NT2/D1 (cell line): ENCODE data around the gene CACNA2D3.

Experiments
- DNase-seq: peaks from one replicate; pipeline ENCODE4 v3.0.0-alpha.2; 2011; ENCODE audit warnings: low read depth, low spot score
- H3K27me3 ChIP-seq: 2 replicates; pipeline ENCODE4 v1.6.0; 2011; ENCODE audit warnings: mild to moderate bottlenecking; ENCODE audit not compliant: insufficient read length, insufficient read depth
- H3K36me3 ChIP-seq: 2 replicates; pipeline ENCODE4 v1.6.1; 2011; ENCODE audit warnings: mild to moderate bottlenecking, low read length, mixed read lengths; ENCODE audit not compliant: insufficient read depth, insufficient read length
- H3K4me1 ChIP-seq: 2 replicates; pipeline ENCODE4 v1.5.1; 2011; ENCODE audit not compliant: insufficient read depth, insufficient read length
- H3K4me3 ChIP-seq: 2 replicates; pipeline ENCODE4 v1.5.1; 2011; ENCODE audit warnings: low read depth; ENCODE audit not compliant: insufficient read length
- H3K9ac ChIP-seq: 2 replicates; pipeline ENCODE4 v1.6.0; 2011; ENCODE audit warnings: low read depth; ENCODE audit not compliant: insufficient read length
- H3K9me3 ChIP-seq: 2 replicates; pipeline ENCODE4 v1.5.1; 2011; ENCODE audit warnings: mild to moderate bottlenecking, low read length; ENCODE audit not compliant: insufficient read depth
- SUZ12 ChIP-seq: IDR thresholded peaks from 2 replicates; pipeline ENCODE4 v1.6.1; 2011; ENCODE audit not compliant: insufficient read length, insufficient read depth; ENCODE audit errors: extremely low read depth
- YY1 ChIP-seq: IDR thresholded peaks from 2 replicates; pipeline ENCODE4 v1.6.1; 2011; ENCODE audit not compliant: insufficient read length, insufficient read depth
- ZNF274 ChIP-seq: IDR thresholded peaks from 2 replicates; pipeline ENCODE4 v1.6.1; 2011; ENCODE audit warnings: mild to moderate bottlenecking, low read depth, low read length

The CACNA2D3 gene

GRCh38 chr3:54574906-54575617 lies 452.7 kb downstream of the CACNA2D3 start:
- Histone ChIP-seq H3K4me1 (no peaks in the 10 kb centered on the region), H3K4me3 (no peak overlapping the region), H3K27me3 (no peaks in the 10 kb centered on the region), H3K9me3 (no peaks in the 10 kb centered on the region), H3K36me3 (no peaks in the 10 kb centered on the region), H3K9ac (no peak overlapping the region)
- DNase-seq = no peak
- no peak for TF ChIP-seq YY1
- no peak for TF ChIP-seq ZNF274
- TF ChIP-seq SUZ12 = no peak

DNA sequence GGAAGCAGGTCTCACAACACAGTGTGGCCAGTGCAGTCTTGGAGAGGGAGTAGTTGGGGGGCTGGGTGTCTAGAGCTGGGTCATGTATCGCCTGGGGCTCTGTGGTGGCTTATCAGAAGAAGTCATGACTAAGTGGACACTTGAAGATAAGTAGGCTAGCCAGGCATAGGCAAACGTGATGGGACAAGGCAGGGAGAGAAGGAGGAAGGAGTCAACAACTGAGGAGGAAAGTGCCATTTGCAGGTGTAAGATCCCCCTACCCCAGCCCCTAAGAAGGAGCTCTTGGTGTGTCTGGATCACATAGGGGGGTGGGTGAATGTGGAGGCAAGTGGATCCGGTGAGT lies 453.2 kb downstream of the CACNA2D3 start:
- H3K36me3 ChIP-seq = no peaks in the 10 kb centered on the region
- no peak overlapping the region for H3K9ac ChIP-seq
- no peak for DNase-seq
- TF ChIP-seq YY1 (no peak), SUZ12 (no peak), ZNF274 (no peak)
- H3K4me3 ChIP-seq = no peak overlapping the region
- H3K4me1 ChIP-seq = no peaks in the 10 kb centered on the region
- H3K27me3 ChIP-seq = no peaks in the 10 kb centered on the region
- no peaks in the 10 kb centered on the region for H3K9me3 ChIP-seq

GRCh38 chr3:54577313-54577712 lies 455.0 kb downstream of the CACNA2D3 start:
- Histone ChIP-seq H3K4me3 (no peak overlapping the region), H3K36me3 (no peaks in the 10 kb centered on the region), H3K4me1 (no peaks in the 10 kb centered on the region), H3K9me3 (no peaks in the 10 kb centered on the region), H3K27me3 (no peaks in the 10 kb centered on the region), H3K9ac (no peak overlapping the region)
- no peak for DNase-seq
- TF ChIP-seq SUZ12 = no peak

GRCh38 chr3:54578417-54578816 lies 456.1 kb downstream of the CACNA2D3 start:
- DNase-seq = no peak
- Histone ChIP-seq H3K4me3 (no peak overlapping the region), H3K9me3 (no peaks in the 10 kb centered on the region), H3K4me1 (no peaks in the 10 kb centered on the region), H3K27me3 (no peaks in the 10 kb centered on the region), H3K36me3 (no peaks in the 10 kb centered on the region), H3K9ac (no peak overlapping the region)
- TF ChIP-seq ZNF274 = no peak
- TF ChIP-seq SUZ12 = no peak
- TF ChIP-seq YY1 = no peak

DNA sequence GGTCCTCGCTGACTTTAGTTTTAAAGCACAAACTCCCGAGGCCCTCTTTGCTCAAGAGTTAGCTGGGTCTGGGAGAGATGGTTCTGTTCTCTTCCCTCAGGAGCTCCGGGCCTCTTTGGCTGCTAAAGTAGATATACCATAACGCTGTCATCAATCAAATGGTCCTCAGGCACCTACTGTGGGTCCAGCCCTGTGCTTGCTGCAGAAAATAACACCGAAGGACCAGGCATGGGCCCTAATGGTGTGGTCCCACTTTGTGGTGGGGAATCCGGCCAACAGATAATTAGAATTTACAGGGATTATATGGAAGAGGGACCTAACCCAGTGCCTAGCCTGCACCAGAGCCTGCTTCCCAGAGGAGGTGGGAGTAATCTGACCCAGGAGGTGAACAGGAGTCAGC lies 458.1 kb downstream of the CACNA2D3 start:
- H3K9me3 ChIP-seq = no peaks in the 10 kb centered on the region
- no peaks in the 10 kb centered on the region for H3K36me3 ChIP-seq
- H3K9ac ChIP-seq = no peak overlapping the region
- no peak overlapping the region for H3K4me3 ChIP-seq
- TF ChIP-seq ZNF274 (no peak), YY1 (no peak), SUZ12 (no peak)
- H3K27me3 ChIP-seq = no peaks in the 10 kb centered on the region
- no peaks in the 10 kb centered on the region for H3K4me1 ChIP-seq
- no peak for DNase-seq

GRCh38 chr3:54582424-54582823 lies 460.1 kb downstream of the CACNA2D3 start:
- H3K4me1 ChIP-seq = no peaks in the 10 kb centered on the region
- no peaks in the 10 kb centered on the region for H3K9me3 ChIP-seq
- H3K9ac ChIP-seq = no peak overlapping the region
- H3K36me3 ChIP-seq = no peaks in the 10 kb centered on the region
- no peak for TF ChIP-seq ZNF274
- TF ChIP-seq SUZ12 = no peak
- no peak for TF ChIP-seq YY1
- no peaks in the 10 kb centered on the region for H3K27me3 ChIP-seq
- H3K4me3 ChIP-seq = no peak overlapping the region
- no peak for DNase-seq

GRCh38 chr3:54591157-54591556 lies 468.8 kb downstream of the CACNA2D3 start:
- no peaks in the 10 kb centered on the region for H3K4me1 ChIP-seq
- DNase-seq = no peak
- TF ChIP-seq YY1 (no peak), ZNF274 (no peak), SUZ12 (no peak)
- no peaks in the 10 kb centered on the region for H3K36me3 ChIP-seq
- H3K9me3 ChIP-seq = no peaks in the 10 kb centered on the region
- H3K27me3 ChIP-seq = no peaks in the 10 kb centered on the region
- no peak overlapping the region for H3K9ac ChIP-seq
- H3K4me3 ChIP-seq = no peak overlapping the region

DNA sequence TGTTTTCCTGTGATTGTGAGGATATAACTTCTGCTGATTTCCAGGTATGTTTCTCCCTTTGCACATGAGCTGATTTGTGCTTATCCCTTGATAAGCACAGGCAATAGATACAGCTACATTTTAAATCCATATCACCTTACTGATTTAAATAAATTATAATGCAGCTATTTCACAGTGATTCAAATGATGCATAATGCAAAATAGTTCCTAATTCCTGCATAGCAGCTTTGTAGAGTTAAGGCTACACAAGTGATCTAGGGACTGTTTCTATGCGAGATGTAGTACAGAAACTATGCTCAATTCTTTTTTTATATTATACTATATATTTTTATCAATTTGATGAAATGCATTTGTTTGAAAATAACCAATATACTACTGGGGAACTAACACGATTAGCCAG lies 471.3 kb downstream of the CACNA2D3 start:
- Histone ChIP-seq H3K36me3 (no peaks in the 10 kb centered on the region), H3K4me3 (no peak overlapping the region), H3K27me3 (no peaks in the 10 kb centered on the region), H3K9me3 (no peaks in the 10 kb centered on the region), H3K9ac (no peak overlapping the region), H3K4me1 (no peaks in the 10 kb centered on the region)
- no peak for DNase-seq
- TF ChIP-seq YY1 (no peak), SUZ12 (no peak), ZNF274 (no peak)
